Measurements from ENCODE around the gene KRT9. TPM values are rescaled to one million over a fixed set of nuclear protein-coding genes. Genes with fewer than 3 reads are reported as not detected.
A peak's percentile ranks its signal among the peaks of the same experiment; 100 is the strongest.

The KRT9 gene
- total RNA-seq, 2 experiments from 2014 or later = not detected

DNA sequence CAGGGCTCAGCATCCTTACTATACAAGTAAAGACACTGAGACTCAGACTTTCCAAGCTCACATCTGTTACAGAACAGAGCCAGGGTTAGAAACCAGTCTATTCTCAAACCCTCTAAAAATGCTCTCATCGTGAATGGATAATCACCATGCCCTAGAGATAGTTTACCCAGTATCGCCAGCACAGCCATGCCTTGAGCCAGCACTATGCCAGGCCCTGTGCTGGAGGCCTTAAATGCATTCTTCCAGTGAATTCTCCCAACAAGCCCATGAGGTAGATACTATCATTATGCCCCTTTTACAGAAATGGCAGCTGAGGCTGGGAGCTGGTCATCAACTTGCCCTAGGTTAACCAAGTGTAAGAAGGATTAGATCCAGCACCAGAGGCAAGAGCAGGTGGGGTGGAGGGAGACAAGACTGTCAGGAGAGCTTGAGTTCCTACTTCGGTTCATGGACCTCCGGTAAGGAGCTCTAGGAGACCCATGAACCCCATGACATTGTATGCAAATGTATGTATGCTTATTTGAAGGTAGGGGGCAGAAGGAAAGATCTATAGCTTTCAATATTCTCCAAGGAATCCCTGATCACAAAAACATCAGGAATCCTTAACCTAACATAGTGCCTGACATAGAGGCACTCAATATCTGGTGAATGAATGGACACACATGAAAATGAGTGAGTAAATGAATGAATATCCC is 9.7 kb upstream of the KRT9 start:
- Mint-ChIP-seq H3K36me3 (ENCODE audit: low read depth) (no peaks in the 10 kb centered on the region), H3K27me3 (peaks cover 36% of the 10 kb centered on the region), H3K4me3 (no peak overlapping the region), H3K4me1 (ENCODE audit: low read depth) (no peaks in the 10 kb centered on the region), H3K9me3 (no peaks in the 10 kb centered on the region), H3K27ac (no peak overlapping the region)
- ATAC-seq (no peak), DNase-seq (no peak)
- ChIA-PET POLR2A (no interaction called here), CTCF (interaction anchor here (1.0 to 1.8 kb wide), 5 partner anchors 31 to 85 kb away, joined by 3 to 5 read pairs (median 4); no protein-coding TSS in a partner anchor)
- intact Hi-C loops (cut with micrococcal nuclease) = no loop called here
- TF ChIP-seq, protein P1, sequence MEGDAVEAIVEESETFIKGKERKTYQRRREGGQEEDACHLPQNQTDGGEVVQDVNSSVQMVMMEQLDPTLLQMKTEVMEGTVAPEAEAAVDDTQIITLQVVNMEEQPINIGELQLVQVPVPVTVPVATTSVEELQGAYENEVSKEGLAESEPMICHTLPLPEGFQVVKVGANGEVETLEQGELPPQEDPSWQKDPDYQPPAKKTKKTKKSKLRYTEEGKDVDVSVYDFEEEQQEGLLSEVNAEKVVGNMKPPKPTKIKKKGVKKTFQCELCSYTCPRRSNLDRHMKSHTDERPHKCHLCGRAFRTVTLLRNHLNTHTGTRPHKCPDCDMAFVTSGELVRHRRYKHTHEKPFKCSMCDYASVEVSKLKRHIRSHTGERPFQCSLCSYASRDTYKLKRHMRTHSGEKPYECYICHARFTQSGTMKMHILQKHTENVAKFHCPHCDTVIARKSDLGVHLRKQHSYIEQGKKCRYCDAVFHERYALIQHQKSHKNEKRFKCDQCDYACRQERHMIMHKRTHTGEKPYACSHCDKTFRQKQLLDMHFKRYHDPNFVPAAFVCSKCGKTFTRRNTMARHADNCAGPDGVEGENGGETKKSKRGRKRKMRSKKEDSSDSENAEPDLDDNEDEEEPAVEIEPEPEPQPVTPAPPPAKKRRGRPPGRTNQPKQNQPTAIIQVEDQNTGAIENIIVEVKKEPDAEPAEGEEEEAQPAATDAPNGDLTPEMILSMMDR (IDR thresholded peaks at IDR 0.05) = no peak

DNA sequence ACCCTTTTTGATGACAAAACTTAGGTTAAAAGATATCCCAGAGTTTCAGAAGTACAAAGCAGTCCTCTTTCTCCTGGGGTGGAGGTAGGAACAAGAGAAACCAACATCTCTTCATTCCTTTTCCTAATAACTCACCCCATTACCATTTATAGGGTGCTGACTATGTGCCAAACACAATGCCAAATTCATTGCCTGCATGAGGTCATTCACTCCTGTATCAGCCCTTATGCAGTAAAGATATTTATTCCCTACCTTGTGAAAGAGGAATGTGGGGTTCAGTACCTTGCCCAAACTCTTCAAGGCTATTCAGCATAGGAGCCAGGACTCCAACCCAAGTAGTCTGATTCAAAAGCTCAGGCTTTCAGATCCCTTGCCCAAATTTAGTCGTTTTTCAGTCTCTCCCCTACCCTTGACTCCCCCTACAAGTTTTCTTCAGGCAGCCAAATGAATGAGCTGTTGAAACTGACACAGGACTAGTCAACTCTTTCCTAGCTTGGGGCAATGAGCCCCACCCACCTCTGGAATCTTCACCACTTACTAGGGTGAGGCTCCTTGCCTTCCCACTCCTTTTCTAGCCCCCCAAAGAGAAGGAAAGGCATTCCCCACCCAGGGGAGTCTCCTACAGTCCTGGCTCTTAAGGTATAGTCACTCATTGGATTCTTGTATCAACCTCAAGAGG is 9.0 kb upstream of the KRT9 start:
- Mint-ChIP-seq H3K27me3 (peaks cover 37% of the 10 kb centered on the region), H3K9me3 (no peaks in the 10 kb centered on the region), H3K4me1 (ENCODE audit: low read depth) (no peaks in the 10 kb centered on the region), H3K4me3 (no peak overlapping the region), H3K36me3 (ENCODE audit: low read depth) (no peaks in the 10 kb centered on the region), H3K27ac (no peak overlapping the region)
- TF ChIP-seq, protein P1 (IDR thresholded peaks at IDR 0.05) = no peak
- ChIA-PET CTCF (interaction anchor here (1.0 to 1.8 kb wide), 5 partner anchors 31 to 85 kb away, joined by 3 to 5 read pairs (median 4); no protein-coding TSS in a partner anchor), POLR2A (no interaction called here)
- intact Hi-C loops (cut with micrococcal nuclease) = no loop called here
- ATAC-seq (no peak), DNase-seq (no peak)

DNA sequence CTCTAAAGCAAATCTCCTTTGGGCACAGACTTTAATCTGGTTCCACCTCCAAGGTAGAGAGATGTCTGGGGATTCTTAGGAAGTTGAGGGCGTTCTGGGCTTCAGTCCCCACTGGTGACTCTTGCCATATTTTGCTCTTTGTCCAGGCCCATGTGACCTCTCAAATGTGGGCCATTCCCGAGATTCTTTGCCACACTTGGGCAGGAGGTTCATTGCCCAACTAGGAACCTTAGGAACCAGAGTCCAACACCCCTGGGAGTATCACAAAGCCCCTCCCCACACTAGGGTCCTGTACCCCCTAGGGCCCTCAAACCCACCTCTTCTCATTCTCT is 8.4 kb upstream of the KRT9 start:
- Mint-ChIP-seq H3K27ac (no peak overlapping the region), H3K4me1 (ENCODE audit: low read depth) (no peaks in the 10 kb centered on the region), H3K27me3 (peaks cover 36% of the 10 kb centered on the region), H3K9me3 (no peaks in the 10 kb centered on the region), H3K36me3 (ENCODE audit: low read depth) (no peaks in the 10 kb centered on the region), H3K4me3 (no peak overlapping the region)
- no peak for DNase-seq
- CTCF ChIA-PET = interaction anchor here (1.0 to 2.5 kb wide), 6 partner anchors 29 to 87 kb away, joined by 3 to 16 read pairs (median 5); no protein-coding TSS in a partner anchor
- intact Hi-C loops (cut with micrococcal nuclease) = no loop called here
- TF ChIP-seq, protein P1 (IDR thresholded peaks at IDR 0.05) = no peak
- POLR2A ChIA-PET = no interaction called here
- no peak for ATAC-seq

DNA sequence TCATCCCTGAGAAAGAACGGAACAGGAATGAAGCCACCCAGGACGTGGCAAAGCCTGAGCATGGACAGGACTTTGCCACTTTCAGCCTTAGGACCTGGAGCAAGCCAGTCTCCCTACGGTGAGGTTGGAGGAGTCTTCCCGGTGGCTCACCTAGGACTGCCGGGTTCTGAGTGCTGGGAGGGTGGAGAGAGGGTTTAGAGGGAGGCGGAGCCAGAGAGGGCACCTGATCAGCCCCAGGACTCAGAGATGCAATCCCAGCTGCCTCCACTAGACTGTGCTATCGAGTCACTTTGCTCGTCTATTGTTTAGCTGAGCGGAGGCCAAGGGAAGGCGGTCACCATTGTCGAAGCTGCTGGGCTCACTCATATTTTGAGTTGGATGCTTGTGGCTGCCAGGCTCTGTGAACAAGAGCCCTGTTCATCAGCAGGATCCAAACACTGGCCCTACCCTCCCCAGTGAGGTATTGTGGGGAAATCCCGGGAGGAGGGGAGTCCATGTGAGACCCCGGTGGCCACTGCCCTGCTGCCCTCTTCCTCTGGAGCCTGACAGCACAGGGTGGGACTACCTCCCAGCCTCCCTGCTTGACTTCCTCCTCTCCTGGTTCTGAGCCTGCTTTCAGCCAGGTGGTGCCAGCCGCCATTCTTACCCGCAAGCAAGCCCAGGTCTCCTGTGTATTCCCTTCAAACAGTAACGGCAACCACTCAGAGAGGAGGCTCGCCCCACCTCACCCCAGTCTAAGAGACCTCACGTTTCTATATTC is 7.8 kb upstream of the KRT9 start:
- TF ChIP-seq, protein P1 (IDR thresholded peaks at IDR 0.05) = peak; percentile 71
- H3K9me3 Mint-ChIP-seq = no peaks in the 10 kb centered on the region
- intact Hi-C loops (cut with micrococcal nuclease) = no loop called here
- no peaks in the 10 kb centered on the region for H3K36me3 Mint-ChIP-seq (ENCODE audit: low read depth)
- ChIA-PET CTCF (interaction anchor here (0.9 to 2.5 kb wide), 9 partner anchors 9 to 88 kb away, joined by 3 to 16 read pairs (median 5); partner anchors contain the start of gene KRT19), POLR2A (no interaction called here)
- H3K27me3 Mint-ChIP-seq = peaks cover 38% of the 10 kb centered on the region
- peak; percentile 90 for DNase-seq
- H3K4me1 Mint-ChIP-seq (ENCODE audit: low read depth) = no peaks in the 10 kb centered on the region
- H3K27ac Mint-ChIP-seq = no peak overlapping the region
- H3K4me3 Mint-ChIP-seq = no peak overlapping the region
- ATAC-seq = peak; percentile 100
